Peyer's patch (tissue), 4 donors: Measurements from ENCODE around the gene CRELD2.

Experiments used
- POLR2A ChIP-seq, 2 donors: fragments of 450-650 bp; IDR thresholded peaks; one replicate each; pipeline ENCODE4 v1.5.1; 2017; ENCODE audit warnings: antibody characterized with exemption in 2 of 2, mild to moderate bottlenecking in 2 of 2, moderate library complexity in 2 of 2
- TF ChIP-seq, protein P1 (sequence below), 6 experiments: fragments of 450-650 bp in 4 of 6; fragments of 200-600 bp in 2 of 6; sonication (generic) in 1 of 6; IDR thresholded peaks; one replicate each; pipeline ENCODE4 v1.5.1; 2017 to 2019; ENCODE audit warnings: antibody characterized with exemption in 6 of 6, mild to moderate bottlenecking in 3 of 6, moderate library complexity in 1 of 6

DNA sequence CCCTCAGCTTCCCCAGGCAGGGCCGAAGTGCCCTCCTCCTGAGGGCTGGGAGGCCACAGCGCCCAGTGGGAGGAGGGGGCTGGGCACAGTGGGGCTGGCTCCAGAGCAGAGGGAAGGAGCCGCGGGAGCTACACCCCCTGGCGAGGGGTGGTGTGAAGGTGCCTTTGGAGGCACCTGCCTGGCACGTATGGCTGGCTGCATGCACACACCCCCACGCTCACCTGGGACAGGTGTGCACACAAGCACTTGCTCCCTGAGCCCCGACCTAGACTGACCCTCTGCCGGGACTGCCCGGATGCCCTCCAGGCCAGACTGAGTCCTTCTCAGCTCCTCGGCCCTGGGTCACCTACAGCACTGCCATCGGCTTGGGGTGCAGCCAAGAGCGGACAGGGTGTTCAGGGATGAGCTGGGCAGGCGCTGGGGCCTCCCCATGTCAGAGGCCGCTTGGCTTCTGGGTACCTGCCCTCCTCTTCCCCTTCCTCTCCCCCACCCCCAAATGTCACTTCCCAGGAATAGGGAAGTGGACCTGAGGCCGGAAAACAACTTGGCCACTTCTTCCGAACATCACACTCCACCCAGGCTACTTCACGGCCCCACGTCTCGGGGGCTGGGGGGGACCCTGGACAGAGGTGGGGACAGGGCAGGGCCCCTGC, 34.7 kb downstream of the CRELD2 start:
- TF ChIP-seq, protein P1, sequence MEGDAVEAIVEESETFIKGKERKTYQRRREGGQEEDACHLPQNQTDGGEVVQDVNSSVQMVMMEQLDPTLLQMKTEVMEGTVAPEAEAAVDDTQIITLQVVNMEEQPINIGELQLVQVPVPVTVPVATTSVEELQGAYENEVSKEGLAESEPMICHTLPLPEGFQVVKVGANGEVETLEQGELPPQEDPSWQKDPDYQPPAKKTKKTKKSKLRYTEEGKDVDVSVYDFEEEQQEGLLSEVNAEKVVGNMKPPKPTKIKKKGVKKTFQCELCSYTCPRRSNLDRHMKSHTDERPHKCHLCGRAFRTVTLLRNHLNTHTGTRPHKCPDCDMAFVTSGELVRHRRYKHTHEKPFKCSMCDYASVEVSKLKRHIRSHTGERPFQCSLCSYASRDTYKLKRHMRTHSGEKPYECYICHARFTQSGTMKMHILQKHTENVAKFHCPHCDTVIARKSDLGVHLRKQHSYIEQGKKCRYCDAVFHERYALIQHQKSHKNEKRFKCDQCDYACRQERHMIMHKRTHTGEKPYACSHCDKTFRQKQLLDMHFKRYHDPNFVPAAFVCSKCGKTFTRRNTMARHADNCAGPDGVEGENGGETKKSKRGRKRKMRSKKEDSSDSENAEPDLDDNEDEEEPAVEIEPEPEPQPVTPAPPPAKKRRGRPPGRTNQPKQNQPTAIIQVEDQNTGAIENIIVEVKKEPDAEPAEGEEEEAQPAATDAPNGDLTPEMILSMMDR (IDR thresholded peaks at IDR 0.05) = no peak
- TF ChIP-seq POLR2A (IDR thresholded peaks at IDR 0.05) = no peak
